GM19099 (cell line): ENCODE data around the gene AIPL1.

ENCODE experiments used
- POLR2A ChIP-seq: IDR thresholded peaks from 3 replicates; pipeline ENCODE4 v1.6.1; 2011; ENCODE audit warnings: low read depth; ENCODE audit not compliant: insufficient read length; ENCODE audit errors: extremely low read depth

The AIPL1 gene

GRCh38 chr17:6457688-6458459 lies 23.0 kb upstream of the AIPL1 start:
- TF ChIP-seq POLR2A = no peak

DNA sequence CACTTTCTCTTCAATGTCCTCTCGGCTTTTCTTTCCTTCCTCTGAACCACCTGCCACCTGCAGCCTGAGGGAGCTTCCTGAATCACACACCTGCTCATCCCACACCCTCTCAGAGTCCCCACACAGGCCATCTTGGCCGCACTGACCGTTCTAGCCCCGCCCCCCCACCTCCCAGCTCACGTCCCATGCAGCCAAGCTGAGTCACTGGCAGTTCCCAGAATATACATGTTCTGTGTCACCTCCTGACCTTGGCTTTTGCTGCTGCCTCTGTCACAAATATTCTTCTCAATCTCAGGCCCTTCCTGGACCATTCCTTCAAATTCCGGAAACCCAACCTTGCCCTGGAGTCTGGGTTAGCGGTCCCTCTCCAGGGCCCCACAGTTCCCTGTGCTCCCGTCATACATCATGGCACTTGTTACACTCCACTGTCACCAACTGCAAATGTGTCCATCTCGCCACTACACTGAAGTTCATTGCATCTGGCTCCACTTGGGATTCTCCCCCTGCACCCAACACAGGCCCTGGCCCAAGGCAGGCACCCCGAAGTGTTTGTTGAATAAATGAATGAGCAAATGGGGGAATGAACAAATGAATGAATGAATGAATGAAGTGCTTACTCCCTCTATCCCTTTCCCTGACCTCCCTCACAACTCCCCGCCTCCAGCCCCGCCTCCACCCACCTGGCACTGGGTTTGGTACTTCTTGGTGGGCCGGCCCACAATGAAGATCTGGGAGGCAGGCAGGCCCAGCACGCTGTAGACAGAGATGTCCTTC lies 22.2 kb upstream of the AIPL1 start:
- TF ChIP-seq POLR2A = no peak

- TF ChIP-seq POLR2A = no peak
Observed at GRCh38 chr17:6456321-6456720, 21.4 kb upstream of the AIPL1 start.

DNA sequence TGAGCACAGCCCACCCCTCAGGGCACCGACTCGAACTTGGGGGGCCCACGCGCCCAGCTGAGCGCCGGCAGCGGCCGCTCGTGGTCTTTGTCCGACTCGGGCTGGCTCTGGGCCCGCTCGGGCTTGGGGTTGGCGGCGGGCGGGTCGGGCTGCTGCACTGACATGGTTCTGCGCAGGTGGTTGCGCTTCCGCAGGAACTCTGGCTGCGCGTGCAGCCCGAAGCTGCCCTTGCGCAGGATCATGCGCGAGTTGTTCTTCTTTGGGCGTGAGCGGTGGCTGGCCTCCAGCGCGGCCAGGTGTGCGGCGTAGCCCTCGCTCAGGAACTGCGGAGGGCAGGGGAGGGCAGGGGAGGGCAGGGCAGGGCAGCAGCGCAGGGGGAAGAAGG lies 20.4 kb upstream of the AIPL1 start:
- no peak for TF ChIP-seq POLR2A

DNA sequence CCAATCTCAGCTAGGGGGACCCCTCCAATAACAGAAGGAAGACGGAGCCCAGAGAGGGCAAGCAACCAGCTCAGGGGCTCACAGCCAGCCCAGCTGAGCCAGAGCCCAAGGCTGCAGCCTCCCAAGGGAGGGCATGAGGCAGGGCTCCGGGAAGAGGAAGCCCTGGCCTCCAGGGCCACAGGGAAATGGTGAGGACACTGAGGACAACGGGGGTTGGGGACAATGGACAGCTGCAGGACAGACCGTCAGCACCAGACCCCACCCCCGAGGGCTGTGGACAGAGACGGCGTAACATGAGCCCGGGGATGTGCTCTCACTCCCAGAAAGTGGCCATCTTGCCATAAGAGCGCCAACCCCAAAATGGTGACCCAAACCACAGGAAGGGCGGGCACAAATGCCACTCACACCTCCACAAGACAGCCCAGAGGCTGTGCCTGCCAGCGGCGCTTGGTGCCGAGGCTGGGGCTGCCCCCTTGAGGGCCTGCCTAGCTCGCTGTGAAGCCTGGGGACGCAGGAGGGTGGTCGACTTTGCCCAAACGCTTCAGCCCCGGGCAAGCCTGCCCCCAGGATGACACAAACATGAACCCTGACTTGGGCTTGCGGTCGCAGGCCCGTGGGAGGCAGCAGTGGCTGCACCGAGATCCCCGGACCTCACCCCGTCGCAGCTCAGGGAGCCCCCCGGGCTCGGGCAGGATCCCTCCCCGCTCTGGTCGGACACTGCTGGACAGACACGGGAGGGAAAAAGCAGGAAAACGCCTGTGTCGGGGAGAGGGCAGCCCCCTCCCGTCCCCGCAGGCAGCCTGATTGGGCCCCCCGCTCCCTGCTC lies 19.8 kb upstream of the AIPL1 start:
- TF ChIP-seq POLR2A = no peak

DNA sequence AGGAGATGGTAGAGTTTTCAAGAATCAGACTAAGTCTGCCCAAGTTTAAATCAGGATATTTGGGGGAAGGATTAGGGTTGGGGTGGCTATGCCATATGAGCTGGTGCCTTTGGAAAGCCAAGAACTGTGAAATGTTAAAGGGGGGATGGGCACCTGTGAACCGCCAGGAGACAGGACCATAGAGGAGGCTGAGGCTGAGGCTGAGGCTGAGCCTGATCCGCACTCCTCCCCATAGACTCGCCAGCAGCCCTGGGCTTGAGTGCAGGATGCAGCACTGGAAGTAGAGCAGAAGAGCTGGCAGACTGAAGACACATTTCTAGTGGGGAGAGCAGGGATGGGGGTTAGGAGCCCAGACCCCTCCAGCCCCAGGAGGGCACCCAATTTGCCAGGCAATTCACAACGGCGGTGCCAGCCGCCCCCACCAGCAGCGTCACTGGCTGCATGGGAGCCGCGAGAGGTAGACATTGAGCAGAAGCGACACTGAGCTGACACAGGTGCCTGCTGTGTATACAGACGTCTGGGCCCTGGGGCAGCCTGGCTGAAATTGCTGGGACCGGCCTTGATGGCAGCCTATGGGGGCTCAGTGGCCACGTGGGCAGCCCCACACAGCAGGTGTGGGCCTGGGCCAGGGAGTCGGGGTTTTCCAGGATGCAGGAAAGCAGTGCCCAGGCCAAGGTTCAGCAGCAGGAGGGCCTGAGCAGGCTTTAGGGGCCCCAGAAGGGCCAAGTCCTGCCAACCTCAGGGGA lies 18.5 kb upstream of the AIPL1 start:
- no peak for TF ChIP-seq POLR2A

GRCh38 chr17:6452471-6453266 lies 17.7 kb upstream of the AIPL1 start:
- no peak for TF ChIP-seq POLR2A

DNA sequence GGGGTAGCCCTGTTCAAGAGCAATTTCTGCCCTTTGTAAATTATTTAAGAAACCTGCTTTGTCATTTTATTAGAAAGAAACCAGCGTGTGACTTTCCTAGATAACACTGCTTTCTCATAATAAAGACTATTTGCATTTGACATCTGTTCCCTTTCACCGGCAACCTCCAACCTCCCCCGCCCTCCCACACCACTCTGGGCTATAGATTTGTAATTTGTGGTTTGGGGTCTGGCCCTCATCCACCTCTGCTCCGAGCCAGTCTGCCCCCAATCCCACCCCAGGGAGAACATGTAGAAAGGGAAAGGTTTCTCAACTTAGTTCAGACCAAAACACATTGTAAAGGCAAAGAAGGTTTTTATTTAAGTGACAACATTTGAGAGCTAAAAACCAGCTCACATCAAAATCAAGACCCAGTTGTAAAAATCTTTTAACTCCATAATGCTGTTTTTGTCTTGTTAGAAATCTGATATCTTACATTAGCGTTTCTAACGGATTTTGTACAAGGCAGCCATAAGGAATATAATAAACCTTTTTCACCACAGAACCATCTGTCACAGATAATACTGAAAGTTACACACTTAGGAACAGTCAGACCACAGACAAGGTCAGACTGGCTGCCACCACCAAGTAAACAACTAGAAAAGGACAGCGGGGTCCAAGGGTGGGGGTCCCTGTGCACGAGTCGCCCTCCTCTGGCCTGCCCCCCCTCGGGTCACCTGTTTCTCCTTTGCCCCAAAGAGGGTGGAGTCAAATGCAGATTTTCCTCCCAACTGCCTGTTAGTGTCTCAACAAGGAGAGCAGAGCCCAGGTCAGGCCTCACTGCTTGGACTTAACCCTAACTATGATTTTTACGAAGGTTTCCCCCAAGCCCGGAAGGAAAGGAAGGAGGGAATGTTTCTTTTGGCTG lies 16.3 kb upstream of the AIPL1 start:
- no peak for TF ChIP-seq POLR2A

DNA sequence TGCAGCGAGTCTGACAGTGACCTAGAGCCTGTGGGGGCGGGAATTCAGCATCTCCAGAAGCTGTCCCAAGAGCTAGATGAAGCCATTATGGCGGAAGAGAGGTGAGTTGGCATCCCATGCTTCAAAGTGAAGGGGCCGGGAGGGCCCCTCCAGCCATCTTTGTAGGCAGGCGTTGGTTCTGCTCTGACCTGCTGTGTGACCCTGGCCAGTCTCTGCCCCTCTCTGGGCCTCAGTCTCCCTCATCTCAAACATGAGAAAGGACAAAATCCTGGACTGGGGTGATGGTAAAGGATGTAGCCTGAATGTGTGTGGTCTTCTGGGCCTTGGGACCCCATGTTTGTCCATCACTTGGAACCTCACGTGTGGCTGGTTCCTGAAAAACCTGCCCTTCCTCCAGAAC lies 14.4 kb upstream of the AIPL1 start:
- TF ChIP-seq POLR2A = no peak

DNA sequence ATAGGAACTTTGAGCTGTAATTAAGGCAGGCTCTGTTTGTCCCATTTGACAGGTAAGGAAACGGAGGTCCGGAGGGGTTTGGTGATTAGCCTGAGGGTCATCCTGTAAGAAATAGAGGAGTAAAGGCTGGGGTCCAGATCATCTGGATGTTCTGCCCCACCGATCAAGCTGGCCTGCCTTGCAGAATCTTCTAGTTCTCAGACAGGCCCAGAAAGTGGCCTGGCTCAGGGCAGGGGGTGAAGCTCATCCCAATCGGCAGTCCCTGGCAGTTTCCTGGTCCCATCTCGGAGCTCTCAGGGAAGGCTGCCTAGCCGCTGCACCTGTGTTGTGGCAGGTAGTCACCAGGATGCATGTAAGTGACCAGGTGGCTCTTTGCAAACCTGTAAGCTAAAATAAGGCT lies 13.6 kb upstream of the AIPL1 start:
- no peak for TF ChIP-seq POLR2A

DNA sequence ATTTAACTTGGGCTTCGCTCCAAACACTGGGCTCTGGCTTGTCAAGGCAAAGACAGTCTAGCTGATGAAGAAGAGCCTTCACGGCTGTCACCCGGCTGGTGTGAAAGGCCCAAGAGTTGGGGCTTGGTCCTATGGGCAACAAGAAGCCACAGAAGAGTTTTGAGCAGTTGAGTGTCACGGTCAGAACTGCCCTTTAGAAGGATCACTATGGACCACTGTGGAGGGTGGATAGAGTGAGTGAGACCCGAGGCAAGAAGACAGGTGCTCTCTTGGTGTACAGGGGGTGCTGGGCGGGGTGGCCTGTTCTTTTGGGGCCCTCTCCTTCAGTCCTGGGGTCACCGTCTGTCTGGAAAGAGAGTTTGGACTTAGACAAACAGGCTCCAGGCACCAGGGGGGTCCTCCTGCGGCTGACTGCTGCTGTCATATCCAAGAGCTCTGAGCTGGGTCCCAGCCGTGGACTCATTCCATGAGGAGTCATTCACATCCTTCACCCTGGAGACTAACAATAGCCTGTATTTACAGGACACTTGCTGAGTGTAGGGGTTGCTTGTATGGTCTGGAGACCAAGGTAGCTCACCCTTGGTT lies 11.7 kb upstream of the AIPL1 start:
- TF ChIP-seq POLR2A = no peak

GRCh38 chr17:6444571-6445335 lies 9.8 kb upstream of the AIPL1 start:
- no peak for TF ChIP-seq POLR2A
